Fibroblast of pulmonary artery (primary cell): ENCODE results near the gene PPFIA2.

Experiments
- DNase-seq: peaks from one replicate; pipeline ENCODE4 v3.0.0-alpha.2; 2010; ENCODE audit warnings: low read depth
- H3K4me3 ChIP-seq: replicated peaks from 2 replicates; pipeline ENCODE4 v1.5.1; 2011; ENCODE audit warnings: low read depth, mild to moderate bottlenecking, control low read depth, low read length, moderate library complexity
- TF ChIP-seq, protein P1 (sequence below): IDR thresholded peaks from 2 replicates; pipeline ENCODE4 v1.5.1; 2011; ENCODE audit warnings: mild to moderate bottlenecking, control low read depth, low read length, inconsistent platforms; ENCODE audit errors: missing control alignments

Gene PPFIA2

GRCh38 chr12:81759190-81760051, at the start of gene PPFIA2:
Gene PPFIA2 (minus strand): TSS chr12:81759350.
- H3K4me3 ChIP-seq: peak within 1 kb of the TSS; percentile 49
- TF ChIP-seq, protein P1, sequence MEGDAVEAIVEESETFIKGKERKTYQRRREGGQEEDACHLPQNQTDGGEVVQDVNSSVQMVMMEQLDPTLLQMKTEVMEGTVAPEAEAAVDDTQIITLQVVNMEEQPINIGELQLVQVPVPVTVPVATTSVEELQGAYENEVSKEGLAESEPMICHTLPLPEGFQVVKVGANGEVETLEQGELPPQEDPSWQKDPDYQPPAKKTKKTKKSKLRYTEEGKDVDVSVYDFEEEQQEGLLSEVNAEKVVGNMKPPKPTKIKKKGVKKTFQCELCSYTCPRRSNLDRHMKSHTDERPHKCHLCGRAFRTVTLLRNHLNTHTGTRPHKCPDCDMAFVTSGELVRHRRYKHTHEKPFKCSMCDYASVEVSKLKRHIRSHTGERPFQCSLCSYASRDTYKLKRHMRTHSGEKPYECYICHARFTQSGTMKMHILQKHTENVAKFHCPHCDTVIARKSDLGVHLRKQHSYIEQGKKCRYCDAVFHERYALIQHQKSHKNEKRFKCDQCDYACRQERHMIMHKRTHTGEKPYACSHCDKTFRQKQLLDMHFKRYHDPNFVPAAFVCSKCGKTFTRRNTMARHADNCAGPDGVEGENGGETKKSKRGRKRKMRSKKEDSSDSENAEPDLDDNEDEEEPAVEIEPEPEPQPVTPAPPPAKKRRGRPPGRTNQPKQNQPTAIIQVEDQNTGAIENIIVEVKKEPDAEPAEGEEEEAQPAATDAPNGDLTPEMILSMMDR: no peak
- DNase-seq: peak; percentile 32

GRCh38 chr12:81800298-81801148, 41.4 kb upstream of the PPFIA2 start:
- TF ChIP-seq, protein P1: no peak
- H3K4me3 ChIP-seq: no peak overlapping the region
- DNase-seq: peak; percentile 6

GRCh38 chr12:81798294-81798693, 39.1 kb upstream of the PPFIA2 start:
- TF ChIP-seq, protein P1: no peak
- DNase-seq: no peak
- H3K4me3 ChIP-seq: no peak overlapping the region

GRCh38 chr12:81797100-81797499, 38.0 kb upstream of the PPFIA2 start:
- H3K4me3 ChIP-seq: no peak overlapping the region
- TF ChIP-seq, protein P1: peak; percentile 52
- DNase-seq: peak; percentile 25

GRCh38 chr12:81792666-81793065, 33.5 kb upstream of the PPFIA2 start:
- TF ChIP-seq, protein P1: no peak
- DNase-seq: no peak
- no peak overlapping the region for H3K4me3 ChIP-seq

DNA sequence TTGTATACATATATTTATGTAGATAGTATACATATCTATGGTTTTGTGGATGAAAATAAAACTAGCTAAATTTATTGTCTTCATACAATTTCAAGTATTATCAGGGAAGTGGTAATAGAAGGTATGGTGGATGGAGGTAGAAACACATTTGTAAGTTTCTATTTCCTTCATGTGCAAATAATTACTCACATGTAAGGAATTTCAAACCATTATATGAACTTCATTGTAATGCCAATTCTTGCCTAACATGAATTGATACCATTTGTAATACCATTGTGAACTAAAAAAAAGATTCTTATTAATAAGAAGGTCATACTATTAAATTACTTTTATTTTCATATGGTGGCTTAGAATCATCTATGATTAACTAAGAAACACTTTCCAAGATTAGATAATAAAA, 20.1 kb upstream of the PPFIA2 start:
- DNase-seq: no peak
- TF ChIP-seq, protein P1: no peak
- H3K4me3 ChIP-seq: no peak overlapping the region
